Measurements from ENCODE around the gene TP53AIP1. TPM values are rescaled to one million over a fixed set of nuclear protein-coding genes. Genes with fewer than 3 reads are reported as not detected.
"Not testable (repeated sequence)": the region's sequence is repeated elsewhere in the genome, so short reads cannot be mapped to it uniquely, and the experiment has no call there.

Gene TP53AIP1
- polyA plus RNA-seq, 10 donors, result 0.09 to 3.3 (median 0.32) TPM; not detected in 4

- DNase-seq, result no peak
These were observed 16.7 kb downstream of the TP53AIP1 start for GRCh38 chr11:128926000-128926399.

GRCh38 chr11:128925250-128925600, 17.4 kb downstream of the TP53AIP1 start:
- no peak for DNase-seq

GRCh38 chr11:128924510-128925249, 18.0 kb downstream of the TP53AIP1 start:
- no peak for DNase-seq

GRCh38 chr11:128924104-128924503, 18.6 kb downstream of the TP53AIP1 start:
- no peak for DNase-seq

GRCh38 chr11:128921793-128922192, 20.9 kb downstream of the TP53AIP1 start:
- no peak for DNase-seq

- no peak for DNase-seq
These were observed 22.0 kb downstream of the TP53AIP1 start for GRCh38 chr11:128920666-128921065.

GRCh38 chr11:128919635-128920034, 23.0 kb downstream of the TP53AIP1 start:
- not testable (repeated sequence) for DNase-seq

- DNase-seq, result no peak
These were observed 23.5 kb downstream of the TP53AIP1 start for GRCh38 chr11:128919216-128919615.

GRCh38 chr11:128917144-128917724, 25.4 kb downstream of the TP53AIP1 start:
- DNase-seq, result no peak

- DNase-seq, result no peak
These were observed 26.0 kb downstream of the TP53AIP1 start for GRCh38 chr11:128916681-128917080.

GRCh38 chr11:128916037-128916572, 26.6 kb downstream of the TP53AIP1 start:
- DNase-seq, result no peak

GRCh38 chr11:128915149-128915521, 27.5 kb downstream of the TP53AIP1 start:
- DNase-seq, result no peak

- no peak for DNase-seq
These were observed 28.2 kb downstream of the TP53AIP1 start for GRCh38 chr11:128914216-128915148.

- no peak for DNase-seq
These were observed 28.9 kb downstream of the TP53AIP1 start for GRCh38 chr11:128913806-128914205.

- DNase-seq, result no peak
These were observed 31.0 kb downstream of the TP53AIP1 start for GRCh38 chr11:128911701-128912100.

- DNase-seq, result no peak
These were observed 31.4 kb downstream of the TP53AIP1 start for GRCh38 chr11:128911239-128911638.

- no peak for DNase-seq
These were observed 32.1 kb downstream of the TP53AIP1 start for GRCh38 chr11:128910576-128910975.

- no peak for DNase-seq
These were observed 33.1 kb downstream of the TP53AIP1 start for GRCh38 chr11:128909438-128910125.

- DNase-seq, result peak in 1 of 3 donors; percentile 60
These were observed 34.1 kb downstream of the TP53AIP1 start for GRCh38 chr11:128908391-128909246.

- DNase-seq, result no peak
These were observed 35.1 kb downstream of the TP53AIP1 start for GRCh38 chr11:128907585-128907984.

Data from muscle of back (tissue), 11 donors.